GM12878 (cell line): ENCODE results near the gene ATF6B. TPM values are rescaled to one million over a fixed set of nuclear protein-coding genes. Genes with fewer than 3 reads are reported as not detected.

Experiments
- ATAC-seq: fragments of 200-7000 bp; cut with Tn5 transposase; 3 replicates; pipeline ENCODE4 v1.9.1; 2020; ENCODE audit warnings: mild to moderate bottlenecking, moderate library complexity
- BruUV-seq: library from RNA; stranded (reverse); fragments of 400-500 nt; replicated peaks from 2 replicates; lab custom pipeline; 2021; lab: Mats Ljungman, UMichigan
- CTCF ChIA-PET: fragments of 300-600 bp; sonication (Branson Sonifier 250); formaldehyde crosslinking; extraction: SDS; loops from one replicate; lab custom pipeline; 2021; ENCODE audit warnings: inconsistent platforms; lab: Yijun Ruan, JAX
- POLR2A ChIA-PET: fragments of 350-600 bp; formaldehyde crosslinking; extraction: SDS; loops from one replicate; lab custom pipeline; 2021; ENCODE audit warnings: inconsistent platforms; lab: Charles Lee
- RAD21 ChIA-PET: fragments of 300-600 bp; sonication (Branson Sonifier 250); formaldehyde crosslinking; loops from one replicate; lab custom pipeline; 2023; ENCODE audit warnings: antibody characterized with exemption; ENCODE audit not compliant: unreplicated experiment; lab: Charles Lee
- SMC1A ChIA-PET: fragments of 300-600 bp; sonication (Branson Sonifier 250); formaldehyde crosslinking; loops from one replicate; lab custom pipeline; 2023; ENCODE audit not compliant: unreplicated experiment, uncharacterized antibody; lab: Charles Lee
- DNase-seq: peaks from one replicate; pipeline ENCODE4 v3.0.0-alpha.2; 2011; ENCODE audit warnings: low read depth, low spot score
- FAIRE-seq: peaks from 3 replicates; lab custom pipeline; 2011; peaks lifted over from hg19 to GRCh38; lab: Jason Lieb, UNC
- H2AFZ ChIP-seq: 2 replicates; pipeline ENCODE4 v1.6.0; 2011; ENCODE audit warnings: low read depth, low read length, control low read depth; ENCODE audit not compliant: control insufficient read depth
- H3K27ac ChIP-seq: 2 replicates; pipeline ENCODE4 v1.5.1; 2011; ENCODE audit warnings: control low read depth; ENCODE audit not compliant: control insufficient read depth, insufficient read depth
- H3K27me3 ChIP-seq, 2 experiments: replicated peaks in 1 of 2; 2 replicates each; pipeline versions ENCODE4 v1.6.0 to v1.6.1; 2011; ENCODE audit warnings: low read length in 1 of 2; ENCODE audit not compliant: control insufficient read depth in 2 of 2, insufficient read depth in 2 of 2
- H3K36me3 ChIP-seq, 2 experiments: 2 replicates each; pipeline ENCODE4 v1.5.1; 2011; ENCODE audit warnings: low read length in 1 of 2; ENCODE audit not compliant: control insufficient read depth in 2 of 2, insufficient read depth in 2 of 2
- H3K4me1 ChIP-seq: 2 replicates; pipeline ENCODE4 v1.6.1; 2011; ENCODE audit warnings: mild to moderate bottlenecking, low read length, moderate library complexity, mixed read lengths; ENCODE audit not compliant: control insufficient read depth, insufficient read depth
- H3K4me2 ChIP-seq: 2 replicates; pipeline ENCODE4 v1.6.0; 2011; ENCODE audit warnings: control low read depth; ENCODE audit not compliant: control insufficient read depth, insufficient read depth
- H3K4me3 ChIP-seq: fragments of 200-600 bp; sonication (generic); 2 replicates; pipeline ENCODE4 v1.5.1; 2016
- H3K79me2 ChIP-seq: 2 replicates; pipeline ENCODE4 v1.6.0; 2011; ENCODE audit warnings: low read length; ENCODE audit not compliant: control insufficient read depth, insufficient read depth
- H3K9ac ChIP-seq: 2 replicates; pipeline ENCODE4 v1.8.0; 2011; ENCODE audit warnings: low read length, control low read depth, mixed read lengths; ENCODE audit not compliant: control insufficient read depth, insufficient read depth
- H3K9me3 ChIP-seq: replicated peaks from 3 replicates; pipeline ENCODE4 v1.5.1; 2011; ENCODE audit warnings: mild to moderate bottlenecking, low read length; ENCODE audit not compliant: control insufficient read depth, insufficient read depth
- H4K20me1 ChIP-seq: 2 replicates; pipeline ENCODE4 v1.6.0; 2011; ENCODE audit not compliant: control insufficient read depth, insufficient read depth
- CEBPZ ChIP-seq: fragments of 150-350 bp; IDR thresholded peaks from 2 replicates; pipeline ENCODE4 v1.6.1; 2016; ENCODE audit warnings: low read depth, low read length
- CHD1 ChIP-seq: IDR thresholded peaks from 2 replicates; pipeline ENCODE4 v1.6.1; 2012; ENCODE audit warnings: low read depth, low read length, improper control_type of control experiment
- CREM ChIP-seq: IDR thresholded peaks from 2 replicates; pipeline ENCODE4 v1.6.1; 2014; ENCODE audit warnings: antibody characterized with exemption, low read depth
- EZH2 ChIP-seq: IDR thresholded peaks from 2 replicates; pipeline ENCODE4 v1.6.1; 2012; ENCODE audit warnings: low read depth, mild to moderate bottlenecking, control low read depth, inconsistent platforms, low read length, borderline replicate concordance; ENCODE audit not compliant: control insufficient read depth
- GABPA ChIP-seq: IDR thresholded peaks from 2 replicates; pipeline ENCODE4 v1.6.1; 2014; ENCODE audit warnings: antibody characterized with exemption, low read depth, mild to moderate bottlenecking, inconsistent platforms
- IRF4 ChIP-seq: IDR thresholded peaks from 2 replicates; pipeline ENCODE4 v1.6.1; 2011; ENCODE audit warnings: low read depth, low read length
- MEF2B ChIP-seq: fragments of 450-650 bp; IDR thresholded peaks from 2 replicates; pipeline ENCODE4 v1.6.1; 2018; ENCODE audit warnings: mild to moderate bottlenecking, moderate library complexity; ENCODE audit not compliant: partially characterized antibody, poor library complexity, severe bottlenecking
- NFYB ChIP-seq: IDR thresholded peaks from 2 replicates; pipeline ENCODE4 v1.6.1; 2011; ENCODE audit warnings: low read depth, mild to moderate bottlenecking, low read length, improper control_type of control experiment, moderate library complexity; ENCODE audit not compliant: insufficient read depth
- RFX5 ChIP-seq: IDR thresholded peaks from 2 replicates; pipeline ENCODE4 v1.6.1; 2011; ENCODE audit warnings: low read depth, low read length, improper control_type of control experiment
- SIN3A ChIP-seq: IDR thresholded peaks from 2 replicates; pipeline ENCODE4 v1.6.1; 2012; ENCODE audit warnings: low read depth, low read length, improper control_type of control experiment
- SPI1 ChIP-seq: IDR thresholded peaks from 2 replicates; pipeline ENCODE4 v1.6.1; 2011; ENCODE audit warnings: low read depth, mild to moderate bottlenecking, low read length, moderate library complexity, borderline replicate concordance; ENCODE audit not compliant: insufficient read depth
- TCF7 ChIP-seq: IDR thresholded peaks from 2 replicates; pipeline ENCODE4 v1.6.1; 2014; ENCODE audit warnings: antibody characterized with exemption, borderline replicate concordance
- ZNF207 ChIP-seq: fragments of 450-650 bp; IDR thresholded peaks from 2 replicates; pipeline ENCODE4 v1.6.1; 2014; ENCODE audit warnings: antibody characterized with exemption, mild to moderate bottlenecking, borderline replicate concordance
- WGBS: methylation state at CpG from one replicate; pipeline ENCODE4 v1.1.6; 2016; ENCODE audit warnings: low lambda C conversion rate; ENCODE audit not compliant: insufficient replicate concordance, insufficient coverage; ENCODE audit errors: missing lambda C conversion rate; 5-methylcytosine and 5-hydroxymethylcytosine counted together
- in situ Hi-C: fragments of 300-500 bp; cut with MboI; formaldehyde crosslinking; loops from 9 replicates; pipeline ENCODE4 v1.14.3; 2018; ENCODE audit warnings: mixed read lengths
- intact Hi-C: fragments of 100-400 bp; cut with micrococcal nuclease; formaldehyde crosslinking; loops from one replicate; pipeline ENCODE4 v1.14.2; 2022; ENCODE audit not compliant: unreplicated experiment
- polyA plus RNA-seq, 11 experiments: library from polyadenylated mRNA; depleted of rRNA in 4 of 11; unstranded in 6 of 11; stranded (reverse) in 5 of 11; fragments of >200 nt; fragmentation: Nextera tagmentation in 4 of 11; fragmentation: Illumina TruSeq in 1 of 11; extraction: Ambion mirVana in 4 of 11; extraction: Trizol in 1 of 11; gene quantifications; 1 replicate in 1 of 11; 2 replicates in 10 of 11; pipeline versions ENCODE4 v1.2.1 to v1.2.3, GENCODE V29; 2011 to 2016; ENCODE audit warnings: inconsistent platforms in 2 of 11, missing spikeins in 2 of 11, low read depth in 1 of 11
- total RNA-seq, 4 experiments: library from RNA; depleted of rRNA in 3 of 4; stranded (reverse); fragments of >200 nt in 3 of 4; fragmentation: Illumina TruSeq in 1 of 4; extraction: Trizol in 1 of 4; gene quantifications; 2 replicates each; pipeline versions ENCODE4 v1.2.1 to v1.2.3, GENCODE V29; 2013 to 2021
- TF ChIP-seq, protein P1 (sequence below): fragments of 450-650 bp; IDR thresholded peaks from 2 replicates; pipeline ENCODE4 v1.6.1; 2018; ENCODE audit warnings: mild to moderate bottlenecking, low read depth, moderate library complexity; ENCODE audit not compliant: partially characterized antibody
- TF ChIP-seq, protein P2 (sequence below): fragments of 450-650 bp; IDR thresholded peaks from 2 replicates; pipeline ENCODE4 v1.6.1; 2016; ENCODE audit warnings: mild to moderate bottlenecking, moderate library complexity, borderline replicate concordance

ATF6B gene
- total and polyA plus RNA-seq, 10 of the 15 experiments (the other 5 are each of a cell fraction or from before 2014, with no cell fraction given): 13.6 to 83.9 (median 44.0) TPM

GRCh38 chr6:32102255-32102654 is 25.8 kb downstream of the ATF6B start:
- H3K4me1 ChIP-seq: no peaks in the 10 kb centered on the region
- no peaks in the 10 kb centered on the region for H3K36me3 ChIP-seq
- CTCF ChIA-PET: interaction anchor here (1.9 kb wide), 1 partner anchor 9 kb away, joined by 5 read pairs; no protein-coding TSS in a partner anchor
- no peak for DNase-seq
- SMC1A ChIA-PET: interaction anchor here (1.0 kb wide), 1 partner anchor 11 kb away, joined by 3 read pairs; no protein-coding TSS in a partner anchor
- H2AFZ ChIP-seq: no peak overlapping the region
- no peak overlapping the region for H3K27ac ChIP-seq
- FAIRE-seq: no peak
- BruUV-seq: no TSS peak
- RAD21 ChIA-PET: no interaction called here
- H3K4me2 ChIP-seq: no peak overlapping the region
- H3K27me3 ChIP-seq: peaks cover 0 to 4% of the 10 kb centered on the region in 2 experiments
- POLR2A ChIA-PET: no interaction called here
- intact Hi-C loops (no loop called here), in situ Hi-C loops (no loop called here)
- H3K79me2 ChIP-seq: no peaks in the 10 kb centered on the region
- ATAC-seq: no peak
- 75% methylated on average over 3 of the region's 3 CpGs for WGBS
- H3K4me3 ChIP-seq: no peak overlapping the region
- no peaks in the 10 kb centered on the region for H3K9me3 ChIP-seq
- H4K20me1 ChIP-seq: no peaks in the 10 kb centered on the region
- H3K9ac ChIP-seq: no peak overlapping the region
- no peak for TF ChIP-seq IRF4
- TF ChIP-seq EZH2: no peak
- no peak for TF ChIP-seq MEF2B
- TF ChIP-seq CEBPZ: no peak
- no peak for TF ChIP-seq CREM
- no peak for TF ChIP-seq RFX5
- no peak for TF ChIP-seq ZNF207
- no peak for TF ChIP-seq CHD1
- TF ChIP-seq, protein P1, sequence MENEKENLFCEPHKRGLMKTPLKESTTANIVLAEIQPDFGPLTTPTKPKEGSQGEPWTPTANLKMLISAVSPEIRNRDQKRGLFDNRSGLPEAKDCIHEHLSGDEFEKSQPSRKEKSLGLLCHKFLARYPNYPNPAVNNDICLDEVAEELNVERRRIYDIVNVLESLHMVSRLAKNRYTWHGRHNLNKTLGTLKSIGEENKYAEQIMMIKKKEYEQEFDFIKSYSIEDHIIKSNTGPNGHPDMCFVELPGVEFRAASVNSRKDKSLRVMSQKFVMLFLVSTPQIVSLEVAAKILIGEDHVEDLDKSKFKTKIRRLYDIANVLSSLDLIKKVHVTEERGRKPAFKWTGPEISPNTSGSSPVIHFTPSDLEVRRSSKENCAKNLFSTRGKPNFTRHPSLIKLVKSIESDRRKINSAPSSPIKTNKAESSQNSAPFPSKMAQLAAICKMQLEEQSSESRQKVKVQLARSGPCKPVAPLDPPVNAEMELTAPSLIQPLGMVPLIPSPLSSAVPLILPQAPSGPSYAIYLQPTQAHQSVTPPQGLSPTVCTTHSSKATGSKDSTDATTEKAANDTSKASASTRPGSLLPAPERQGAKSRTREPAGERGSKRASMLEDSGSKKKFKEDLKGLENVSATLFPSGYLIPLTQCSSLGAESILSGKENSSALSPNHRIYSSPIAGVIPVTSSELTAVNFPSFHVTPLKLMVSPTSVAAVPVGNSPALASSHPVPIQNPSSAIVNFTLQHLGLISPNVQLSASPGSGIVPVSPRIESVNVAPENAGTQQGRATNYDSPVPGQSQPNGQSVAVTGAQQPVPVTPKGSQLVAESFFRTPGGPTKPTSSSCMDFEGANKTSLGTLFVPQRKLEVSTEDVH: no peak
- no peak for TF ChIP-seq NFYB
- TF ChIP-seq, protein P2, sequence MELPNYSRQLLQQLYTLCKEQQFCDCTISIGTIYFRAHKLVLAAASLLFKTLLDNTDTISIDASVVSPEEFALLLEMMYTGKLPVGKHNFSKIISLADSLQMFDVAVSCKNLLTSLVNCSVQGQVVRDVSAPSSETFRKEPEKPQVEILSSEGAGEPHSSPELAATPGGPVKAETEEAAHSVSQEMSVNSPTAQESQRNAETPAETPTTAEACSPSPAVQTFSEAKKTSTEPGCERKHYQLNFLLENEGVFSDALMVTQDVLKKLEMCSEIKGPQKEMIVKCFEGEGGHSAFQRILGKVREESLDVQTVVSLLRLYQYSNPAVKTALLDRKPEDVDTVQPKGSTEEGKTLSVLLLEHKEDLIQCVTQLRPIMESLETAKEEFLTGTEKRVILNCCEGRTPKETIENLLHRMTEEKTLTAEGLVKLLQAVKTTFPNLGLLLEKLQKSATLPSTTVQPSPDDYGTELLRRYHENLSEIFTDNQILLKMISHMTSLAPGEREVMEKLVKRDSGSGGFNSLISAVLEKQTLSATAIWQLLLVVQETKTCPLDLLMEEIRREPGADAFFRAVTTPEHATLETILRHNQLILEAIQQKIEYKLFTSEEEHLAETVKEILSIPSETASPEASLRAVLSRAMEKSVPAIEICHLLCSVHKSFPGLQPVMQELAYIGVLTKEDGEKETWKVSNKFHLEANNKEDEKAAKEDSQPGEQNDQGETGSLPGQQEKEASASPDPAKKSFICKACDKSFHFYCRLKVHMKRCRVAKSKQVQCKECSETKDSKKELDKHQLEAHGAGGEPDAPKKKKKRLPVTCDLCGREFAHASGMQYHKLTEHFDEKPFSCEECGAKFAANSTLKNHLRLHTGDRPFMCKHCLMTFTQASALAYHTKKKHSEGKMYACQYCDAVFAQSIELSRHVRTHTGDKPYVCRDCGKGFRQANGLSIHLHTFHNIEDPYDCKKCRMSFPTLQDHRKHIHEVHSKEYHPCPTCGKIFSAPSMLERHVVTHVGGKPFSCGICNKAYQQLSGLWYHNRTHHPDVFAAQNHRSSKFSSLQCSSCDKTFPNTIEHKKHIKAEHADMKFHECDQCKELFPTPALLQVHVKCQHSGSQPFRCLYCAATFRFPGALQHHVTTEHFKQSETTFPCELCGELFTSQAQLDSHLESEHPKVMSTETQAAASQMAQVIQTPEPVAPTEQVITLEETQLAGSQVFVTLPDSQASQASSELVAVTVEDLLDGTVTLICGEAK: no peak
- no peak for TF ChIP-seq GABPA
- TF ChIP-seq SPI1: no peak
- no peak for TF ChIP-seq TCF7
- TF ChIP-seq SIN3A: no peak
